Mesothelial cell of epicardium (in vitro differentiated cells): ENCODE data around the gene NAT8L. TPM values are rescaled to one million over a fixed set of nuclear protein-coding genes. Genes with fewer than 3 reads are reported as not detected.

Experiments
- DNase-seq, 2 experiments: peaks; one replicate each; pipeline ENCODE4 v3.0.0; 2021; ENCODE audit warnings: low spot score in 2 of 2; ENCODE audit not compliant: unreplicated experiment in 2 of 2
- H3K27ac Mint-ChIP-seq: 2 replicates; pipeline ENCODE4 v1.8.0; 2021; ENCODE audit warnings: mixed read lengths
- H3K27me3 Mint-ChIP-seq: 2 replicates; pipeline ENCODE4 v1.8.0; 2021; ENCODE audit warnings: low read depth, mixed read lengths
- H3K36me3 Mint-ChIP-seq: 2 replicates; pipeline ENCODE4 v1.8.0; 2021; ENCODE audit warnings: mixed read lengths
- H3K4me1 Mint-ChIP-seq: 2 replicates; pipeline ENCODE4 v1.8.0; 2021; ENCODE audit warnings: mixed read lengths
- H3K4me3 Mint-ChIP-seq: 2 replicates; pipeline ENCODE4 v1.8.0; 2021; ENCODE audit warnings: mild to moderate bottlenecking, moderate library complexity, mixed read lengths
- H3K9me3 Mint-ChIP-seq: 2 replicates; pipeline ENCODE4 v1.8.0; 2021; ENCODE audit warnings: mixed read lengths
- CTCF ChIP-seq: fragments of 200-600 bp; sonication (generic); IDR thresholded peaks from one replicate; pipeline ENCODE4 v1.5.0; 2021; ENCODE audit warnings: antibody characterized with exemption; ENCODE audit not compliant: unreplicated experiment
- total RNA-seq: library from RNA; stranded (reverse); gene quantifications from 3 replicates; pipeline ENCODE4 v1.2.1, GENCODE V29; 2021

NAT8L gene
- total RNA-seq, 1 donor from 2014 or later: 25.2 TPM

- Mint-ChIP-seq H3K4me1 (no peaks in the 10 kb centered on the region), H3K27ac (no peak overlapping the region), H3K36me3 (no peaks in the 10 kb centered on the region), H3K27me3 (peaks cover 2% of the 10 kb centered on the region), H3K9me3 (no peaks in the 10 kb centered on the region), H3K4me3 (no peak overlapping the region)
- DNase-seq: peak in 1 of 2 experiments; percentile 24
- no peak for TF ChIP-seq CTCF
Observed at GRCh38 chr4:2081540-2081939, 22.4 kb downstream of the NAT8L start.

- no peak for TF ChIP-seq CTCF
- peak in 1 of 2 experiments; percentile 28 for DNase-seq
- H3K4me1 Mint-ChIP-seq: no peaks in the 10 kb centered on the region
- H3K36me3 Mint-ChIP-seq: no peaks in the 10 kb centered on the region
- H3K27me3 Mint-ChIP-seq: peaks cover 2% of the 10 kb centered on the region
- H3K4me3 Mint-ChIP-seq: no peak overlapping the region
- H3K9me3 Mint-ChIP-seq: no peaks in the 10 kb centered on the region
- no peak overlapping the region for H3K27ac Mint-ChIP-seq
Observed at GRCh38 chr4:2082118-2082517, 23.0 kb downstream of the NAT8L start.

- peaks cover 2% of the 10 kb centered on the region for H3K27me3 Mint-ChIP-seq
- no peaks in the 10 kb centered on the region for H3K4me1 Mint-ChIP-seq
- no peak for TF ChIP-seq CTCF
- DNase-seq: no peak
- H3K4me3 Mint-ChIP-seq: no peak overlapping the region
- peaks cover 1% of the 10 kb centered on the region for H3K36me3 Mint-ChIP-seq
- peaks cover 2% of the 10 kb centered on the region for H3K9me3 Mint-ChIP-seq
- no peak overlapping the region for H3K27ac Mint-ChIP-seq
Observed at GRCh38 chr4:2082627-2083026, 23.5 kb downstream of the NAT8L start.

GRCh38 chr4:2083116-2083825, 24.1 kb downstream of the NAT8L start:
- no peaks in the 10 kb centered on the region for H3K4me1 Mint-ChIP-seq
- H3K27ac Mint-ChIP-seq: no peak overlapping the region
- no peak for DNase-seq

GRCh38 chr4:2083826-2084160, 24.7 kb downstream of the NAT8L start:
- H3K9me3 Mint-ChIP-seq: peaks cover 3% of the 10 kb centered on the region
- H3K27ac Mint-ChIP-seq: no peak overlapping the region
- no peaks in the 10 kb centered on the region for H3K4me1 Mint-ChIP-seq
- peaks cover 2% of the 10 kb centered on the region for H3K27me3 Mint-ChIP-seq
- no peak overlapping the region for H3K4me3 Mint-ChIP-seq
- H3K36me3 Mint-ChIP-seq: peaks cover 2% of the 10 kb centered on the region
- DNase-seq: peak in 1 of 2 experiments; percentile 27
- TF ChIP-seq CTCF: no peak

More at GRCh38 chr4:2083116-2083825, 24.1 kb downstream of the NAT8L start:
- Mint-ChIP-seq H3K9me3 (peaks cover 3% of the 10 kb centered on the region), H3K27me3 (peaks cover 2% of the 10 kb centered on the region), H3K36me3 (peaks cover 2% of the 10 kb centered on the region), H3K4me3 (no peak overlapping the region)
- TF ChIP-seq CTCF: no peak

GRCh38 chr4:2084316-2084715, 25.2 kb downstream of the NAT8L start:
- Mint-ChIP-seq H3K36me3 (peaks cover 2% of the 10 kb centered on the region), H3K9me3 (peaks cover 3% of the 10 kb centered on the region), H3K27me3 (peaks cover 2% of the 10 kb centered on the region), H3K4me1 (peaks cover 2% of the 10 kb centered on the region), H3K4me3 (no peak overlapping the region), H3K27ac (no peak overlapping the region)
- peak in 1 of 2 experiments; percentile 29 for DNase-seq
- TF ChIP-seq CTCF: no peak
